A549 (cell line): ENCODE results near the gene PCBP3. TPM values are rescaled to one million over a fixed set of nuclear protein-coding genes. Genes with fewer than 3 reads are reported as not detected.

ENCODE experiments used
- ATAC-seq, 2 experiments: fragments of 200-7000 bp in 1 of 2; fragments of >200 bp in 1 of 2; cut with Nextera tagmentation in 1 of 2; cut with Tn5 transposase in 1 of 2; 3 replicates each; pipeline versions ENCODE4 v1.8.0 to v1.9.1; 2018 to 2020; ENCODE audit warnings: mild to moderate bottlenecking in 1 of 2, moderate library complexity in 1 of 2
- CTCF ChIA-PET: fragments of 300-600 bp; sonication (Branson Sonifier 250); formaldehyde crosslinking; extraction: SDS; loops from one replicate; lab custom pipeline; 2021; ENCODE audit warnings: antibody characterized with exemption, inconsistent platforms; lab: Yijun Ruan, JAX
- POLR2A ChIA-PET: fragments of 350-600 bp; formaldehyde crosslinking; extraction: SDS; loops from one replicate; lab custom pipeline; 2021; ENCODE audit warnings: antibody characterized with exemption, inconsistent platforms; lab: Yijun Ruan, JAX
- DNase-seq, 2 experiments: peaks; one replicate each; pipeline versions ENCODE4 v3.0.0 to v3.0.0-alpha.2; 2011 to 2016; ENCODE audit warnings: low read depth in 1 of 2, low spot score in 1 of 2
- FAIRE-seq: peaks from 2 replicates; lab custom pipeline; 2011; peaks lifted over from hg19 to GRCh38; lab: Jason Lieb, UNC
- H3K27ac ChIP-seq, 2 experiments: fragments of >200 bp; sonication (Bioruptor Twin); formaldehyde crosslinking; 3 replicates each; pipeline ENCODE4 v1.5.1; 2016 to 2017
- H3K4me1 ChIP-seq: fragments of >200 bp; sonication (Bioruptor Twin); formaldehyde crosslinking; 3 replicates; pipeline ENCODE4 v1.6.1; 2016
- H3K4me2 ChIP-seq: fragments of >200 bp; sonication (Bioruptor Twin); formaldehyde crosslinking; 3 replicates; pipeline ENCODE4 v1.6.1; 2016
- H3K4me3 ChIP-seq: fragments of >200 bp; sonication (Bioruptor Twin); formaldehyde crosslinking; 3 replicates; pipeline ENCODE4 v1.5.1; 2016
- H3K9me3 ChIP-seq: fragments of >200 bp; sonication (Bioruptor Twin); formaldehyde crosslinking; 3 replicates; pipeline ENCODE4 v1.6.1; 2016
- BHLHE40 ChIP-seq: IDR thresholded peaks from 2 replicates; pipeline ENCODE4 v1.6.1; 2012; ENCODE audit warnings: low read depth, low read length, inconsistent platforms
- CBX2 ChIP-seq: fragments of 200-600 bp; sonication (generic); IDR thresholded peaks from 2 replicates; pipeline ENCODE4 v1.6.1; 2016; ENCODE audit warnings: low read depth, mild to moderate bottlenecking, borderline replicate concordance
- CHD4 ChIP-seq: fragments of 200-600 bp; sonication (generic); IDR thresholded peaks from 2 replicates; pipeline ENCODE4 v1.6.1; 2016; ENCODE audit warnings: antibody characterized with exemption, mild to moderate bottlenecking, borderline replicate concordance
- E2F6 ChIP-seq: IDR thresholded peaks from 2 replicates; pipeline ENCODE4 v1.6.1; 2012; ENCODE audit warnings: low read depth, borderline replicate concordance
- ELK1 ChIP-seq: fragments of 150-350 bp; IDR thresholded peaks from 2 replicates; pipeline ENCODE4 v1.6.1; 2014; ENCODE audit warnings: low read depth, mild to moderate bottlenecking, low read length
- FOSL2 ChIP-seq, 2 experiments: fragments of 450-650 bp in 1 of 2; fragments of >200 bp in 1 of 2; sonication (Bioruptor Twin) in 1 of 2; formaldehyde crosslinking; IDR thresholded peaks; 2 replicates each; pipeline versions ENCODE4 v1.5.0 to v1.6.1; 2016 to 2020; ENCODE audit warnings: mild to moderate bottlenecking in 1 of 2, moderate library complexity in 1 of 2
- GATA3 ChIP-seq: IDR thresholded peaks from 2 replicates; pipeline ENCODE4 v1.6.1; 2012; ENCODE audit warnings: borderline replicate concordance
- HDAC2 ChIP-seq: fragments of 200-600 bp; sonication (generic); IDR thresholded peaks from 2 replicates; pipeline ENCODE4 v1.6.1; 2016
- HMGXB4 ChIP-seq: fragments of 250-450 bp; sonication (Bioruptor Pico); IDR thresholded peaks from 2 replicates; pipeline ENCODE4 v1.5.0; 2021; ENCODE audit warnings: mild to moderate bottlenecking, moderate library complexity, borderline replicate concordance
- HOXA7 ChIP-seq: fragments of 250-450 bp; sonication (Bioruptor Pico); IDR thresholded peaks from 2 replicates; pipeline ENCODE4 v1.5.0; 2020; ENCODE audit warnings: mild to moderate bottlenecking, moderate library complexity
- JUN ChIP-seq, 2 experiments: fragments of >200 bp; sonication (Bioruptor Twin); formaldehyde crosslinking; IDR thresholded peaks; 2 replicates in 1 of 2; 3 replicates in 1 of 2; pipeline ENCODE4 v1.6.1; 2016 to 2017
- KDM1A ChIP-seq: fragments of 200-600 bp; sonication (generic); IDR thresholded peaks from 2 replicates; pipeline ENCODE4 v1.6.1; 2016; ENCODE audit warnings: low read depth, mild to moderate bottlenecking
- NPAS2 ChIP-seq: fragments of 250-450 bp; sonication (Bioruptor Pico); IDR thresholded peaks from 2 replicates; pipeline ENCODE4 v1.8.0; 2022; ENCODE audit warnings: mild to moderate bottlenecking, moderate library complexity, borderline replicate concordance
- PBX3 ChIP-seq: IDR thresholded peaks from 2 replicates; pipeline ENCODE4 v1.6.1; 2012
- POLR2AphosphoS2 ChIP-seq: conservative IDR thresholded peaks from 2 replicates; pipeline ENCODE4 v1.6.1; 2012; ENCODE audit warnings: low read length, improper control_type of control experiment, inconsistent platforms
- RARB ChIP-seq: fragments of 250-450 bp; sonication (Bioruptor Pico); IDR thresholded peaks from 2 replicates; pipeline ENCODE4 v1.8.0; 2021; ENCODE audit warnings: mild to moderate bottlenecking, moderate library complexity
- REST ChIP-seq: fragments of 200-600 bp; sonication (generic); IDR thresholded peaks from 2 replicates; pipeline ENCODE4 v1.6.1; 2016; ENCODE audit warnings: antibody characterized with exemption, mild to moderate bottlenecking, moderate library complexity
- RNF2 ChIP-seq: fragments of 200-600 bp; sonication (generic); IDR thresholded peaks from 2 replicates; pipeline ENCODE4 v1.6.1; 2016; ENCODE audit warnings: low read depth, mild to moderate bottlenecking, antibody characterized with exemption, moderate library complexity, borderline replicate concordance
- SREBF2 ChIP-seq: fragments of 450-650 bp; IDR thresholded peaks from 2 replicates; pipeline ENCODE4 v1.6.1; 2014; ENCODE audit warnings: mild to moderate bottlenecking, moderate library complexity
- ZNF302 ChIP-seq: fragments of 250-450 bp; sonication (Bioruptor Pico); IDR thresholded peaks from 2 replicates; pipeline ENCODE4 v1.9.0; 2021; ENCODE audit warnings: inconsistent platforms, mild to moderate bottlenecking, moderate library complexity
- WGBS: methylation state at CpG from one replicate; pipeline ENCODE4 v1.1.6; 2017; ENCODE audit errors: missing lambda C conversion rate; 5-methylcytosine and 5-hydroxymethylcytosine counted together
- polyA plus RNA-seq, 4 experiments: library from polyadenylated mRNA; depleted of rRNA in 3 of 4; stranded (reverse); fragments of >200 nt; fragmentation: RNase III in 1 of 4; extraction: RNeasy Plus Mini Kit Qiagen cat#74134 plus additional on column Dnase treatment in 1 of 4; gene quantifications; 2 replicates in 3 of 4; 3 replicates in 1 of 4; pipeline ENCODE4 v1.2.3, GENCODE V29; 2011 to 2017
- TF ChIP-seq, protein P1 (sequence below): fragments of 450-650 bp; IDR thresholded peaks from 2 replicates; pipeline ENCODE4 v1.6.1; 2014; ENCODE audit warnings: antibody characterized with exemption
- TF ChIP-seq, protein P2 (sequence below): fragments of >200 bp; sonication (Bioruptor Twin); formaldehyde crosslinking; IDR thresholded peaks from 2 replicates; pipeline ENCODE4 v1.6.1; 2016
- TF ChIP-seq, protein P3 (sequence below): fragments of 250-450 bp; sonication (Bioruptor Pico); IDR thresholded peaks from 2 replicates; pipeline ENCODE4 v1.5.0; 2020; ENCODE audit warnings: low read depth, mild to moderate bottlenecking, moderate library complexity

Gene PCBP3
- polyA plus RNA-seq, 2 of the 4 experiments (the other 2 are of a cell fraction), result 0.30 to 0.34 TPM

DNA sequence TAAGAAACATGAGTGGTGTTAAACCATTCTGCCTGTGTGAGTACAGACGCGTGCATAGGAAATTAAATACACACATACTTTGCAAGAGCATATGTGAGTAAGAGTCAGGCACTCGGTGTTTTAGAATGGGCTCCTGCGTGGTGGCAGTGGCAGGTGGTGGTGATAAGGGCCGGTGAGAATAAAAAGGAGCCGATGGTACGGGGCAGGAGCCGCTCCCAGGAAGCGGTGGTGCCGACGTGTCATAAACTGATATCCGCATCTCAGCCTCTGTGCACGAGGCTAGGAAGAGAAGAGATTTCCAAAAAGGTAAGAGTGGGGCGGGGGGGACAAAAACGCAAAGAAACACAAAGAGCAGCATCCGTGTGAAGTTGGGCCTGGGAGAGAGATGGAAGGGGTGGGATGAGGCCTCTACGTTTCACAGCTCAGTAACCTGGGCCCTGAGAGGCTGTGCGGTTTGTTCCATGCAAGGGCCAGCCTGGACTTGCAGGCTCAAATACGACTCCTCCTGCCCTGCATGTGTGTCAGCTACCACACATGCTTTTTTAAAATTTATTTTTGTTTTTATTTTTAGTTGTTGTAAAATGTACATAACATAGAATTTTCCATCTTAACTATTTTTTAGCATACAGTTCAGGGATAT lies 210.3 kb downstream of the PCBP3 start (continued):
- TF ChIP-seq SREBF2, result no peak

GRCh38 chr21:45854690-45855247 lies 211.2 kb downstream of the PCBP3 start:
- no peak for TF ChIP-seq NPAS2 (CRISPR knock-in tag)
- TF ChIP-seq HOXA7 (CRISPR knock-in tag), result no peak
- no peak for TF ChIP-seq KDM1A
- TF ChIP-seq, protein P1, sequence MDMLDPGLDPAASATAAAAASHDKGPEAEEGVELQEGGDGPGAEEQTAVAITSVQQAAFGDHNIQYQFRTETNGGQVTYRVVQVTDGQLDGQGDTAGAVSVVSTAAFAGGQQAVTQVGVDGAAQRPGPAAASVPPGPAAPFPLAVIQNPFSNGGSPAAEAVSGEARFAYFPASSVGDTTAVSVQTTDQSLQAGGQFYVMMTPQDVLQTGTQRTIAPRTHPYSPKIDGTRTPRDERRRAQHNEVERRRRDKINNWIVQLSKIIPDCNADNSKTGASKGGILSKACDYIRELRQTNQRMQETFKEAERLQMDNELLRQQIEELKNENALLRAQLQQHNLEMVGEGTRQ, result no peak
- no peak for TF ChIP-seq REST
- no peak for TF ChIP-seq JUN (IDR thresholded peaks at IDR 0.05)
- no peak for TF ChIP-seq RARB (CRISPR knock-in tag)
- no peak for TF ChIP-seq CBX2
- TF ChIP-seq HDAC2, result no peak
- TF ChIP-seq ELK1, result no peak
- no peak for TF ChIP-seq PBX3
- no peak for TF ChIP-seq CHD4
- TF ChIP-seq, protein P2, sequence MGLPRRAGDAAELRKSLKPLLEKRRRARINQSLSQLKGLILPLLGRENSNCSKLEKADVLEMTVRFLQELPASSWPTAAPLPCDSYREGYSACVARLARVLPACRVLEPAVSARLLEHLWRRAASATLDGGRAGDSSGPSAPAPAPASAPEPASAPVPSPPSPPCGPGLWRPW, result no peak
- TF ChIP-seq FOSL2 (IDR thresholded peaks at IDR 0.05), result no peak
- TF ChIP-seq FOSL2 (CRISPR knock-in tag; IDR thresholded peaks at IDR 0.05), result no peak
- DNase-seq, result no peak
- H3K27ac ChIP-seq, result no peak overlapping the region
- no peaks in the 10 kb centered on the region for H3K9me3 ChIP-seq
- no peak for FAIRE-seq
- CTCF ChIA-PET, result no interaction called here
- no peak overlapping the region for H3K4me2 ChIP-seq
- H3K4me1 ChIP-seq, result no peaks in the 10 kb centered on the region
- no peak overlapping the region for H3K4me3 ChIP-seq
- WGBS, result 42% methylated on average over 11 of the region's 12 CpGs
- ATAC-seq, result no peak
- POLR2A ChIA-PET, result no interaction called here

GRCh38 chr21:45855248-45855811 lies 211.8 kb downstream of the PCBP3 start:
- CTCF ChIA-PET, result no interaction called here
- DNase-seq (no peak), FAIRE-seq (no peak), ATAC-seq (no peak)
- POLR2A ChIA-PET, result no interaction called here
- no peaks in the 10 kb centered on the region for H3K4me1 ChIP-seq
- no peak overlapping the region for H3K4me3 ChIP-seq
- H3K27ac ChIP-seq, result no peak overlapping the region
- TF ChIP-seq GATA3, result no peak
- TF ChIP-seq E2F6, result no peak
- TF ChIP-seq, protein P3, sequence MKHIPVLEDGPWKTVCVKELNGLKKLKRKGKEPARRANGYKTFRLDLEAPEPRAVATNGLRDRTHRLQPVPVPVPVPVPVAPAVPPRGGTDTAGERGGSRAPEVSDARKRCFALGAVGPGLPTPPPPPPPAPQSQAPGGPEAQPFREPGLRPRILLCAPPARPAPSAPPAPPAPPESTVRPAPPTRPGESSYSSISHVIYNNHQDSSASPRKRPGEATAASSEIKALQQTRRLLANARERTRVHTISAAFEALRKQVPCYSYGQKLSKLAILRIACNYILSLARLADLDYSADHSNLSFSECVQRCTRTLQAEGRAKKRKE (CRISPR knock-in tag), result no peak
- no peak for TF ChIP-seq HMGXB4 (CRISPR knock-in tag)
- TF ChIP-seq NPAS2 (CRISPR knock-in tag), result no peak
- TF ChIP-seq BHLHE40, result no peak
- TF ChIP-seq POLR2AphosphoS2, result no peak
- no peak for TF ChIP-seq ZNF302 (CRISPR knock-in tag)
- TF ChIP-seq CBX2, result no peak
- no peak for TF ChIP-seq RNF2
- 68% methylated on average over 14 of the region's 18 CpGs for WGBS
- no peaks in the 10 kb centered on the region for H3K9me3 ChIP-seq
- H3K4me2 ChIP-seq, result no peak overlapping the region
